SH-SY5Y (cell line): Measurements from ENCODE around the gene CENPF.

Source experiments
- GATA2 ChIP-seq: IDR thresholded peaks from 2 replicates; pipeline ENCODE4 v1.6.1; 2011; ENCODE audit warnings: mild to moderate bottlenecking, low read depth, low read length
- GATA3 ChIP-seq: IDR thresholded peaks from 2 replicates; pipeline ENCODE4 v1.6.1; 2011; ENCODE audit warnings: low read depth, mild to moderate bottlenecking, low read length, moderate library complexity

- TF ChIP-seq GATA2 (no peak), GATA3 (no peak)
Observed at GRCh38 chr1:214587165-214587564, 15.8 kb upstream of the CENPF start.
